ENCODE results near the gene OPN1LW. TPM values are rescaled to one million over a fixed set of nuclear protein-coding genes. Genes with fewer than 3 reads are reported as not detected.
"Not testable (repeated sequence)": the region's sequence is repeated elsewhere in the genome, so short reads cannot be mapped to it uniquely, and the experiment has no call there.

The OPN1LW gene
- total RNA-seq, 2 experiments from 2014 or later = not detected

- H3K27ac Mint-ChIP-seq = no peak overlapping the region
- ATAC-seq (no peak), DNase-seq (no peak)
- TF ChIP-seq CTCF (IDR thresholded peaks at IDR 0.05) = no peak
- H3K27me3 Mint-ChIP-seq = no peaks in the 10 kb centered on the region
- no peaks in the 10 kb centered on the region for H3K9me3 Mint-ChIP-seq
- H3K4me3 Mint-ChIP-seq = no peak overlapping the region
- H3K36me3 Mint-ChIP-seq (ENCODE audit: low read depth) = no peaks in the 10 kb centered on the region
- H3K4me1 Mint-ChIP-seq (ENCODE audit: low read depth) = peaks cover 12% of the 10 kb centered on the region
- POLR2A ChIA-PET = no interaction called here
- CTCF ChIA-PET = no interaction called here
- intact Hi-C loops (cut with micrococcal nuclease) = no loop called here
Observed at GRCh38 chrX:154140206-154140605, 3.8 kb upstream of the OPN1LW start.

GRCh38 chrX:154140742-154141141, 3.3 kb upstream of the OPN1LW start:
- intact Hi-C loops (cut with micrococcal nuclease) = no loop called here
- POLR2A ChIA-PET = no interaction called here
- Mint-ChIP-seq H3K27me3 (no peaks in the 10 kb centered on the region), H3K36me3 (ENCODE audit: low read depth) (no peaks in the 10 kb centered on the region), H3K9me3 (no peaks in the 10 kb centered on the region), H3K4me3 (no peak overlapping the region), H3K27ac (no peak overlapping the region), H3K4me1 (ENCODE audit: low read depth) (peaks cover 9% of the 10 kb centered on the region)
- ATAC-seq (no peak), DNase-seq (no peak)
- CTCF ChIA-PET = no interaction called here
- TF ChIP-seq CTCF (IDR thresholded peaks at IDR 0.05) = no peak

GRCh38 chrX:154142386-154142785, 1.7 kb upstream of the OPN1LW start:
- Mint-ChIP-seq H3K27ac (no peak overlapping the region), H3K4me1 (ENCODE audit: low read depth) (no peaks in the 10 kb centered on the region), H3K4me3 (no peak overlapping the region), H3K27me3 (no peaks in the 10 kb centered on the region), H3K36me3 (ENCODE audit: low read depth) (no peaks in the 10 kb centered on the region), H3K9me3 (no peaks in the 10 kb centered on the region)
- ChIA-PET POLR2A (no interaction called here), CTCF (no interaction called here)
- intact Hi-C loops (cut with micrococcal nuclease) = no loop called here
- DNase-seq (no peak), ATAC-seq (no peak)
- TF ChIP-seq CTCF (IDR thresholded peaks at IDR 0.05) = no peak

- H3K36me3 Mint-ChIP-seq (ENCODE audit: low read depth) = no peaks in the 10 kb centered on the region
- intact Hi-C loops (cut with micrococcal nuclease) = no loop called here
- no peak overlapping the region for H3K27ac Mint-ChIP-seq
- H3K4me1 Mint-ChIP-seq (ENCODE audit: low read depth) = no peaks in the 10 kb centered on the region
- TF ChIP-seq CTCF (IDR thresholded peaks at IDR 0.05) = no peak
- no peaks in the 10 kb centered on the region for H3K9me3 Mint-ChIP-seq
- ChIA-PET POLR2A (no interaction called here), CTCF (no interaction called here)
- H3K27me3 Mint-ChIP-seq = no peaks in the 10 kb centered on the region
- no peak overlapping the region for H3K4me3 Mint-ChIP-seq
- no peak for DNase-seq
- ATAC-seq = no peak
Observed at GRCh38 chrX:154142950-154143745, 895 bp upstream of the OPN1LW start.

- H3K36me3 Mint-ChIP-seq (ENCODE audit: low read depth); H3K27ac Mint-ChIP-seq; intact Hi-C loops (cut with micrococcal nuclease); DNase-seq; CTCF ChIA-PET; ATAC-seq; H3K4me1 Mint-ChIP-seq (ENCODE audit: low read depth); H3K4me3 Mint-ChIP-seq; H3K27me3 Mint-ChIP-seq; POLR2A ChIA-PET; H3K9me3 Mint-ChIP-seq: not testable (repeated sequence)
Observed at GRCh38 chrX:154151030-154151429, 7.0 kb downstream of the OPN1LW start.

GRCh38 chrX:154156221-154156620, 12.2 kb downstream of the OPN1LW start:
- H3K4me1 Mint-ChIP-seq (ENCODE audit: low read depth); H3K27me3 Mint-ChIP-seq; intact Hi-C loops (cut with micrococcal nuclease); DNase-seq; H3K27ac Mint-ChIP-seq; ATAC-seq; CTCF ChIA-PET; POLR2A ChIA-PET; H3K9me3 Mint-ChIP-seq; H3K36me3 Mint-ChIP-seq (ENCODE audit: low read depth); H3K4me3 Mint-ChIP-seq: not testable (repeated sequence)

- H3K36me3 Mint-ChIP-seq (ENCODE audit: low read depth); intact Hi-C loops (cut with micrococcal nuclease); H3K27ac Mint-ChIP-seq; POLR2A ChIA-PET; H3K9me3 Mint-ChIP-seq; H3K4me3 Mint-ChIP-seq; ATAC-seq; H3K27me3 Mint-ChIP-seq; H3K4me1 Mint-ChIP-seq (ENCODE audit: low read depth); DNase-seq; CTCF ChIA-PET: not testable (repeated sequence)
Observed at GRCh38 chrX:154157207-154157606, 13.2 kb downstream of the OPN1LW start.

GRCh38 chrX:154159345-154159744, 15.3 kb downstream of the OPN1LW start:
- CTCF ChIA-PET; H3K27me3 Mint-ChIP-seq; intact Hi-C loops (cut with micrococcal nuclease); H3K9me3 Mint-ChIP-seq; H3K27ac Mint-ChIP-seq; H3K4me1 Mint-ChIP-seq (ENCODE audit: low read depth); DNase-seq; POLR2A ChIA-PET; ATAC-seq; H3K4me3 Mint-ChIP-seq; H3K36me3 Mint-ChIP-seq (ENCODE audit: low read depth): not testable (repeated sequence)

GRCh38 chrX:154164902-154165301, 20.9 kb downstream of the OPN1LW start:
- intact Hi-C loops (cut with micrococcal nuclease); ATAC-seq; H3K4me3 Mint-ChIP-seq; H3K36me3 Mint-ChIP-seq (ENCODE audit: low read depth); H3K27me3 Mint-ChIP-seq; H3K9me3 Mint-ChIP-seq; H3K27ac Mint-ChIP-seq; POLR2A ChIA-PET; H3K4me1 Mint-ChIP-seq (ENCODE audit: low read depth); DNase-seq; CTCF ChIA-PET: not testable (repeated sequence)
